Epithelial cell of proximal tubule (primary cell): ENCODE data around the gene NSDHL. TPM values are rescaled to one million over a fixed set of nuclear protein-coding genes. Genes with fewer than 3 reads are reported as not detected.
"Not testable (repeated sequence)": the region's sequence is repeated elsewhere in the genome, so short reads cannot be mapped to it uniquely, and the experiment has no call there.

Experiments
- DNase-seq: peaks from one replicate; pipeline ENCODE4 v3.0.0-alpha.2; 2011; ENCODE audit warnings: low read depth
- H3K4me3 ChIP-seq: 2 replicates; pipeline ENCODE4 v1.5.1; 2011; ENCODE audit warnings: low read depth, mild to moderate bottlenecking, low read length
- total RNA-seq: library from RNA; depleted of rRNA; stranded (reverse); fragments of >200 nt; gene quantifications from 2 replicates; pipeline ENCODE4 v1.2.3, GENCODE V29; 2015
- TF ChIP-seq, protein P1 (sequence below): conservative IDR thresholded peaks from 2 replicates; pipeline ENCODE4 v1.5.1; 2012; ENCODE audit warnings: low read depth, mild to moderate bottlenecking, low read length

NSDHL gene
- total RNA-seq, 1 donor from 2014 or later: 19.3 TPM

DNA sequence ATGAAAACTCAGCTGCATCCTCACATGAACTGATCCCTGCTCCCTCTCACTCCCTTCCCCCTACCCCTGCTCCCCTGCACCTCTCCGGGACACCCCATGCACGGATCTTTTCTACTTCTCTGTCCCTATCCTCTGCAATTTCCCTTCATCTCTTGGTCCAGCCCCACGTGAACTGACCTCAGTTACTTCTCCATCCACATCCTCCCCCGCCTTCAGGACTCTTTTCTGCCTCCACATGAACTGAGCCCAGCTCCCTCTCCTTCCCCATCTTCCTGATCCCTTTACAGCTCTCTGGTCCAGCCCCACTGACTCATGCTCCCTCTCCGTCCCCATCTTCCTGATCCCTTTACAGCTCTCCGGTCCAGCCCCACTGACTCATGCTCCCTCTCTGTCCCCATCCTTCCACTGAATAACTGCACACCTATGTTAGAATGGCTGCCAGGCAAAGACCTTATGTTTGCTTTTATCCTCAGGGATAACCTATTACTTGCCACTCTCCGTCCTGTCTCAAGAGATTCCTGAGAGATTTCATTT, 6.0 kb upstream of the NSDHL start:
- TF ChIP-seq, protein P1, sequence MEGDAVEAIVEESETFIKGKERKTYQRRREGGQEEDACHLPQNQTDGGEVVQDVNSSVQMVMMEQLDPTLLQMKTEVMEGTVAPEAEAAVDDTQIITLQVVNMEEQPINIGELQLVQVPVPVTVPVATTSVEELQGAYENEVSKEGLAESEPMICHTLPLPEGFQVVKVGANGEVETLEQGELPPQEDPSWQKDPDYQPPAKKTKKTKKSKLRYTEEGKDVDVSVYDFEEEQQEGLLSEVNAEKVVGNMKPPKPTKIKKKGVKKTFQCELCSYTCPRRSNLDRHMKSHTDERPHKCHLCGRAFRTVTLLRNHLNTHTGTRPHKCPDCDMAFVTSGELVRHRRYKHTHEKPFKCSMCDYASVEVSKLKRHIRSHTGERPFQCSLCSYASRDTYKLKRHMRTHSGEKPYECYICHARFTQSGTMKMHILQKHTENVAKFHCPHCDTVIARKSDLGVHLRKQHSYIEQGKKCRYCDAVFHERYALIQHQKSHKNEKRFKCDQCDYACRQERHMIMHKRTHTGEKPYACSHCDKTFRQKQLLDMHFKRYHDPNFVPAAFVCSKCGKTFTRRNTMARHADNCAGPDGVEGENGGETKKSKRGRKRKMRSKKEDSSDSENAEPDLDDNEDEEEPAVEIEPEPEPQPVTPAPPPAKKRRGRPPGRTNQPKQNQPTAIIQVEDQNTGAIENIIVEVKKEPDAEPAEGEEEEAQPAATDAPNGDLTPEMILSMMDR: no peak
- no peak for DNase-seq
- no peak overlapping the region for H3K4me3 ChIP-seq

DNA sequence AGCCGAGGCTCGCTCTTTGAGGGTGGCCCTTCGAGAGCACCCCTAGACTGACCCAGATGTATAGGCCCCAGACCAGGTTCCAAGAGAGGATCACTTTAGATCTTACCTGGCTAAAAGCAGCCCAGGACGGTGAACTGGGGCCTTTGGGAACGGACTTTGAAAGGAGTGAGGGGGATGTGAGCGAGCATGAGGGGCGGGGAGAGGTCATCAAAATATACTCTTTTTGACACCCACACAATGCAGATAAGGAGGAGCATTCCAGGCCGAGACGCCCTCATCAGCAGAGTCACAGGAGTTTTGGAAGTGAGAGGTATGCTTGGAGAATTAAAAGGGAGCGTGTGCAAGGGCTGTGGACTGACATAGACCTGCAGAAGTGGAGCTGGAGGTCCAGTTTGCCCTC, 528 bp downstream of the NSDHL start:
- peak overlapping the region; percentile 81 for H3K4me3 ChIP-seq
- DNase-seq: no peak
- TF ChIP-seq, protein P1: no peak

DNA sequence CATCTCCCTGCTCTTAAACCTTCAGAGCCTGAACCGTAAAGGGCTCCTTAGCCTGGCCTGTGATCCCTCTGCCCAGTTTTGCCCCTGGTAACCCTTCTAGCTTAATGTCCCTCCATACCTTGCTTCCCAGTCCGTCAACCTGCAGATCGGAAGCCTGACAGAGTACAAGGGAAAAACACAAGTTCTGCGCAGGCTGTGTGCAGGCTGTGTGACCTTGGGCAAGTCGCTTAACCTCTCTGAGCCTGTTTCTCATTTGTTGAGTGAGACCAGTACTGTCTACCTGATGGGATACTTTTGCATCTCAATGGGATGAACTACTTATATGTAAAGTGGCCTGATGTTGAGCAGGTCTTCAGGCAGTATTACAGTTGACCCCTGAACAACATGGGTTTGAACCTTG, 1.7 kb downstream of the NSDHL start:
- TF ChIP-seq, protein P1: no peak
- no peak overlapping the region for H3K4me3 ChIP-seq

DNA sequence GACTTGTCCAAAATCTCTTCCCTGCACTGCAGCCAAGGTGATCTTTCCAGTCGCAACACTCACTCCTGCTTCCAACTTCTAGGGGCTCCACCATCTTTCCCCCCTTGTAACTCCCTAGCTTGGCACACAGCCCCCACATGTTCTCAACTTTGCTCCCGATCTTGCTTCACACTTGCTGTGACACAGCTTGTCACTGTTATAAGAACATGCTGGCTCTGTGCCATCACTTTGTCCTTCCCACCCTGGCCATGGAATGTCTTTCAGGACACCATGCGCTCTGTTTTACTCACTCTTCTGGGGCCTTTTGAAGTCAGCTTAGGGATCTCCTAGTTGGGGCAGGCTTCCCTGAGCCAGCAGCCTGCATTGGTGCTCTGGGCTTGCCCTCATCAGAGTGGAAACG, 2.5 kb downstream of the NSDHL start:
- no peak overlapping the region for H3K4me3 ChIP-seq
- TF ChIP-seq, protein P1: no peak
- DNase-seq: no peak

More for the DNA sequence above, 1.7 kb downstream of the NSDHL start:
- DNase-seq: no peak

DNA sequence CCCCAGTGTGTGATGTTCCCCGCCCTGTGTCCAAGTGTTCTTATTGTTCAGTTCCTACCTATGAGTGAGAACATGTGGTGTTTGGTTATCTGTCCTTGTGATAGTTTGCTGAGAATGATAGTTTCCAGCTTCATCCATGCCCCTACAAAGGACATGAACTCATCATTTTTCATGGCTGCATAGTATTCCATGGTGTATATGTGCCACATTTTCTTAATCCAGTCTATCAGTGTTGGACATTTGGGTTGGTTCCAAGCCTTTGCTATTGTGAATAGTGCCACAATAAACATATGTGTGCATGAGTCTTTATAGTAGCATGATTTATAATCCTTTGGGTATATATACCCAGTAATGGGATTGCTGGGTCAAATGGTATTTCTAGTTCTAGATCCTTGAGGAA, 4.6 kb downstream of the NSDHL start:
- not testable (repeated sequence) for H3K4me3 ChIP-seq, DNase-seq

DNA sequence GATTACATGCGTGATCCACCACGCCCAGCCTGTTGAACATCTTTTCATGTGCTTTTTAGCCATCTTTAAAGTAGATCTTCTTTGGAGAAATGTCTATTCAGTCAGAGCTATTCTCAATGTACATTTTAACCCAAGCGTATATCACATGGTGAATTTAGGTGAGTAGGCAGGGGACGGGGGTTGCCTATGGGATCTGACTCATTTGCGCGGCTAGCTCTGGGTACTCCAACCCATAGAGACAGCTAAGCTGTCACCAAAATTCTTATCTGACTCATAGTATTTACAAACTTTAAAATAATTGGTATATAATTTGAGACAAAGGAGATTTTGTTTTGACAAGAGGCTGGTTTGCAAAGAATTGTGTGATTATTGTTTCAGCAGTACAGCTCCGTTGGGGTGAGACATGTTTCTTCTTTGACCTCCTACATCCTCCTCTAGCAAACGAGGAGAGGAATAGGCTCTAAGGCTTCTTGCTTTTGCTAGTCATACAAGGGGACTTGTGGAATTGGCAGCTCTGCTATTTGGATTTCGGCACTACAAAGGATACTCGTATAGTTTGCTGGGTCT, 12.0 kb downstream of the NSDHL start:
- no peak overlapping the region for H3K4me3 ChIP-seq
- DNase-seq: no peak
- TF ChIP-seq, protein P1: no peak

DNA sequence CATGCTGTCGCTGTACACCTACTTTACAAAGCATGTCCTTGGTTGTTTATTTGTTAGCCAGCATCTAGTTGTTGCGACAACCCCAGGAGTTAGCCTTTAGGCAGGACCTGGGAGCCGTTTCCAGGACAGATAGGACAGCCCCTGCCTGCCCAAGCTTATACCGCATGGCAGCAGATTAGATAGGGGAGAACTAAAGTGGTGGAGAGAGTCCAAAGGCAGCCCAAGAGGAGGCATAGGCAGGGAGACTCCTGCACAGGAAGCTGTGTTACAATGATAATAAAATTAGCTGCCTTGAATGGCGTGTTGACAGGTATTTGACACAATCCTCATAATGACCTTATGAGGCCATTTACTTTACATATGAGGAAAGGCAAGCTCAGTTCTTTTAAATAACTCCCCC, 13.0 kb downstream of the NSDHL start:
- TF ChIP-seq, protein P1: no peak
- no peak overlapping the region for H3K4me3 ChIP-seq
- DNase-seq: no peak

DNA sequence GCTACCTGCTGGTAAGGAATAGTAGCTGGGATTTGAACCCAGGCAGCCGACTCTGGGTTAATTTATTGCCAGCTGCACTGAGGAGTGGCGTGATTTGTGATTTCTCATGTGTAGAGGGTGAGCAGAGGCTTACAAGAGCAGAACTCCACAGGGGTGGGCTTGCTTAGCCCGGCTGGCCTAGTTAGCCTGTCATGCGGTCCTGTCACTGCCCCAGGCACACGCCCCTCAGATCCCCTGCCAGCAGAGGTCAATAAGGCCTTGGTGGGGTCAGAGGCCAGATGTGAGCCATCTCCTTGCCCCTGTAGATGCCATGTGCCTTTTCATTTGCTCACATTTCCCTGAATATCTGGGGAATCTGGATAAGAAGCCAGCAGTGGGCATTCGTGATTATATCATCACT, 13.4 kb downstream of the NSDHL start:
- no peak overlapping the region for H3K4me3 ChIP-seq
- TF ChIP-seq, protein P1: no peak
- DNase-seq: no peak
